ENCODE measurements around the gene UMAD1.
"Not testable (repeated sequence)": the region's sequence is repeated elsewhere in the genome, so short reads cannot be mapped to it uniquely, and the experiment has no call there.

UMAD1 gene

GRCh38 chr7:7798510-7798909, 158.0 kb downstream of the UMAD1 start:
- DNase-seq (ENCODE audit: low spot score) = no peak

DNA sequence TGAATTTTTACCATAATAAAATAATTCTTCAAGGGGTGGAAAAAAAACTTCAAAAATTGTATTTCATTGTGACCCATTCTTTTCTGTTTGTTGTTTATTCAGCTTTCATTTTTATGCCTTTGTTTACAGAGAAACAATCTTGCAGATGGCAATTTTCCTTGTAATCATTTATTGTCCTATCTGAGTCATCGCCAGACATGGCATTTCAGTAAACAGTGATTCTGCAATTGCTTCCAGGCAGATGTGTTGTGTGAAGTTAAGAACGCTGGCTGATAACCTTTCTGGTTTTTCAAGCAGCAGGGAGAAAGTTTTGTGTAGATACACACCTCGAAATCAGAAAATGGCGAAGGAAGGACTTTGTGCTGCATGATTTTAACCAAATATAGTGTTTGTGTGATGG, 158.6 kb downstream of the UMAD1 start:
- no peak for DNase-seq (ENCODE audit: low spot score)

- DNase-seq (ENCODE audit: low spot score) = no peak
Measured at GRCh38 chr7:7802531-7802930, 162.0 kb downstream of the UMAD1 start.

GRCh38 chr7:7803715-7804178, 163.2 kb downstream of the UMAD1 start:
- no peak for DNase-seq (ENCODE audit: low spot score)

GRCh38 chr7:7804822-7805221, 164.3 kb downstream of the UMAD1 start:
- not testable (repeated sequence) for DNase-seq (ENCODE audit: low spot score)

DNA sequence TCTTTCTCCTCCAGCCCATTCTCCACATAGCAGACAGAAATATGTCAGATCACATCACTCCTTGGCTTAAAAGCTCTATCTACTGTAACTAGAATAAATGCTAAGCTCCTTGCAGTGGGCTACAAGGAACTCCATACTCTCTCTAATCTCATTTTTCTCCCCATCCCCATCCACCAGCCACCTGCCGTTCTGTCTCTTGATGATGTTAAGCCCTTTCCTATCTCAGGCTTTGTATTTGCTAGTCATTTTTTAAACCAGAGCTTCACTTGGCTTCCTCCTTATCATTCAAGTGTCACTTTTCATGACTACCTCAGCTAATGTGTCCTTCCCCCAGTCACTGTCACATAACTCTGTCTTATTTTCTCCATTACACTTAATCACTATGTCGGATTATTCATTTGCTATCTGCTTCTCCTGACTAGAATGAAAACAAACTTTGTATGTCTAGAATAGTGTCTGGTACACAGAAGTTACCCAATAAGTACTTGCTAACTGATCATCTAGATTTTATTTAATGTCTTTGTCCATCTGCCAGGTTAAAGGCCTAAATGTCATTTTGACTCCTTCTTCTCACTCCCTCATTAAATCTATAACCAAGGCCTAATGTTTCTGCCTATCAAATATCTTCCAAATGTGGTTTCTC, 165.1 kb downstream of the UMAD1 start:
- DNase-seq (ENCODE audit: low spot score) = no peak

DNA sequence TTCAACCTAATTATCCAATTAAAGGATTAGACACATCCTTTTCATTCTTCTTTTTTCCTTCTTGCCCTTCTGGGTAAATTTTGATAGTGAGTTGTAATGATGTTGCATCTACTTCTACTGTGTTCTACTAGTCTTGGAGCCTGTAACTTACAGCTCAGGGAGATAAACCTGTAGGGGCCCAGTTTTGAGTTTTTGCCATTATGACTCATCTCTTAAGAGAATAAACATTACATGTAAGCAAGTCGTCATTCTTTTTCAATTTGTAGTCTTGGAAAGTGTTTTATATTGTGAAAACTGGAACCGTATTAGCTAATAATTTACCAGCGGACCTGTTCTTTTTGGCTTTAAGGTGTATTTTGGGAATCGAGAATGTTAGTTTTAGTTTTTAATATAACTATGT, 167.6 kb downstream of the UMAD1 start:
- DNase-seq (ENCODE audit: low spot score) = peak; percentile 8

DNA sequence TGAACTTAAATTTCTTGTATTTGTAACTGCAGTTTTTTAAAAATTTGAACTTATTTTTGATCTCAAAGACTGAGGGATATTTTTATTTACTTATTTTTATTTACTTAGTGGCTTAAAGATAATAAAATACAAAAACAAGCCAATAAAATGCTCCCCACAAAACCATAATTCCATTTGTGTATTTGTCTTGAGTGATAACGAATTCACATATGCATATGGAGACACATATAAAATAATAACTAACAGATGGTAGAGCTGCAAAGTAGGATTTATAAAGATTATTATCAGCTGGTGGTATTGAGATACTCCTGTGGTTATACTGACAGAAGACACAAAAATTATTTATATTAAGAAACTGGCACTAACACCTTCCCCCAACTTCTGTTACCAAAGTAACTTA, 168.1 kb downstream of the UMAD1 start:
- DNase-seq (ENCODE audit: low spot score) = no peak

- DNase-seq (ENCODE audit: low spot score) = no peak
Measured at GRCh38 chr7:7810380-7810779, 169.8 kb downstream of the UMAD1 start.

DNA sequence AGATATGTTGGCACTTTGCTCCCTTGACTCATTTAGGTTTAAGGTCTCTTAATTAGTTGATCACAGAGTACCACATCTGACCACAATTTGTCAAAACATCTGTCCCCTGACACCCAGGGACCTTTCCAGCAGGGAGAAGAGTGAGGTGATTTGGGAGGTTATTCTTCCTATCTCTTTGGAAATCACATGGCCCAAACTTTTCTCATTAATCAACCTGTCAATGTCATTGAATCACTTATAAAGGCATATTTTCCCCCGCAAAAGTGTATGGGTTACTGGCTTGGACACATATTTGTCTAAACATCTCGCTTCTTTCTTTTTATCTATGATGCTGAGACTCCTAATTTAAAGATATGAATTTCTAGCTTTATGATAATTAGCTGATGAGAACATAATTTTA, 170.3 kb downstream of the UMAD1 start:
- no peak for DNase-seq (ENCODE audit: low spot score)

GRCh38 chr7:7812112-7812511, 171.6 kb downstream of the UMAD1 start:
- DNase-seq (ENCODE audit: low spot score) = no peak

DNA sequence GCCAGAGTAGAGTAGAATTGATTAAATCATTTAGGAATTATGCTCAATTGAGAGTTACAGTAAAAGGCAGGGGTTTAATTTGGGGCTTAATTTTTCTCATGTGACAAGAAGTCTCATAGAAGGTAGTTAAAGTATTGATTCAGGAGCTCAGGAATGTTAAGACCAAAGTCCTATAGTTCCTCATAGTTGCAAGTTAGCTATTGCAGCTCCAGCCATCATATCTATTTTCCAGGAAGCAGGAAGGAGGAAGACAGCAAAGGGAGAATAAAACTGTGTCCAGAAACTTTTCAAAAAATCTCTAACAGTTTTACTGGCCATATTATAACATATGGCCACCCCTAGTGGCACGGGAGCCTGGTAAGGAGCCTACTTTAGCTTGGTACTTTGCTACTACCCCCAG, 174.8 kb downstream of the UMAD1 start:
- no peak for DNase-seq (ENCODE audit: low spot score)

DNA sequence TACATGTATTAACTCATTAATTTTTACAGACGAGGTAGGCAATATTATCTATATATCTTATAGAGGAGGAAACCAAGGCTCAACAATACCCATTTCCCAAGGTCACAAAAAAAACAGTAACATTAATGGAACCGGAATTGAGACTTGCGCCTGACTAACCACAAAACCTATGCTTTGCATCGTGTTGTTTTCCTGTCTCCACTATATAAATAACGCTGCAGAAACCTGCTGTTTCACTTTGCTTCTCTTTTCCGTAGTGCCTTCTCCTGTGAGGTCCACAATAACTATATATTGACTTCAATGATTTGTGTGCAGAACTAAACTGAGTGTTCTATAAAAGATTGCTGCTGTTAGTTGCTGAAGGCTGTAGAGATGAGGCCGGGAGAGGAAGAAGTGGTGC, 175.5 kb downstream of the UMAD1 start:
- DNase-seq (ENCODE audit: low spot score) = no peak

DNA sequence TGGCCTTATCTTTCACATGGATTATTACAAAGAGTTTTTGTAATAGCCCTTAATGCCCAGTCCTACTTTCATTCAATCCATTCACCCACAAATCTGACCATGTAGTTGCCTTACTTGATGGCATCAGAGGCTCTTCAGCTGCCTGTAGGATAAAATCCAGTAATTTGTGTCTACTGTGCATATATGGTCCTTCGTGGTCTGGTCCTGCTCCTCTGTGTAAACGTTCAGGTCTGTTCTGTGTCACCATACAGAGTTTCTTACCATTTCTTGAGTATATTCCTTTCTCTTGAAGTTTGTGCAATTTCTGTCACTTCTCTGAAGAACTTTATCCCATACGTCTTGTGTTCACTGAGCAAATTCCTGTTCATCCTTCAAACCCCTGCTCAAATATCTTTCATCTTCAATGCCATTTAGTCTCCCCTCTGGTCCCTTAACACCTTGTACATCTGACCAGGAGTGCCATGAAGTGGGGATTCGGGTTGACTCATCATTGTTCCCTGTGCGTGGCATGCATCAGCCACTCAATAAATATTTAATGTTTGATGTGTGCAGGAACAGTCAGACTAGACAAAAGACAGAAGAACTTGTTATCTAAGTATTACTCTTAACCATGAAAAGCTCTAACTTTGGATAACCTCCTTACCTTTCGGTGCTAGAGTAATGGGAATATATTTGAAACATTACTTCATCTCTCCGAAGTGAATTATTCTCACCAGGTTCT, 176.4 kb downstream of the UMAD1 start:
- DNase-seq (ENCODE audit: low spot score) = no peak

DNA sequence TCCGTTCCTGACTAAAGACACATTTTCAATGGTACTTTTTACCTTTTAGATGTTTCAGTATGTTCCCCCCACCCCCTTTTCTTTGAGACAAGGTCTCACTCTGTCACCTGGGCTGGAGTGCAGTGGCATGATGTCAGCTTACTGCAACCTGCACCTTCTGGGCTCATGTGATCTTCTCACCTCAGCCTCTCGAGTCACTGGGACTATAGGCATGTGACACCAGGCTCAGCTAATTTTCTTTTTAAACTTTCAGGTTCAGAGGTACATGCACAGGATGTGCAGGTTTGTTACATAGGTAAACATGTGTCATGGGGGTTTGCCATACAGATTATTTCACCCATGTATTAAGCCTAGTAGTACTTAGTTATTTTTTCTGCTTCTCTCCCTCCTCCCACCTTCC, 177.2 kb downstream of the UMAD1 start:
- no peak for DNase-seq (ENCODE audit: low spot score)

DNA sequence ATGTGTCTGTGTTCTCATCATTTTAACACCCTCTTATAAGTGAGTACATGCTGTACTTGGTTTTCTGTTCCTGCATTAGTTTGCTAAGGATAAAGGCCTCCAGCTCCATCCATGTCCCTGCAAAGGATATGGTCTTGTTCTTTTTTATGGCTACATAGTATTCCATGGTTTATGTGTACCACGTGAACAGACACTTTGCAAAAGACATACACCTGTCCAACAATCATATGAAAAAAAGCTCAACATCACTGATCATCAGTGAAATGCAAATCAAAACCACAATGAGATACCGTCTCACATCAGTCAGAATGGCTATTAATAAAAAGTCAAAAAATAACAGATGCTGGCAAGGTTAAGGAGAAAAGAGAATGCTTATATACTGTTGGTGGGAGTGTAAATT, 177.6 kb downstream of the UMAD1 start:
- not testable (repeated sequence) for DNase-seq (ENCODE audit: low spot score)

GRCh38 chr7:7819442-7820247, 179.1 kb downstream of the UMAD1 start:
- no peak for DNase-seq (ENCODE audit: low spot score)

DNA sequence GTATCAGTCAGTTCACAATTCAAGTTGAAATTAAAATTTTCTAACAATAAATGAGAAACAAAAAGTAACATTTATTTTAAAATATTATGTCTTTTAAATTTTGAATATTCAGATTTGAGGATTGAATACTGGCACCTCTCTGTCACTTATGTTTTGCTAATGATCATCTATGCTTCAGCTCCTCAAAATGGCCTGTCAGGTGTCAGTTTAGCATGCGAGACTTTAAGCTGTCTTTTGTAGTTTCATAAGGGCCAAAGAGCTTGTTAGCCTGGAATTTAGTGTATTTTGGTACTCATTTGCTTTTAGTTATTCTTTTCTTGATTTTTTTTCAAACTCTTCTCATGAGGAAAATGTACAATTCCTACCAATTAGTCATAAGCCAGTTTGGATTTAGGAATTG, 179.9 kb downstream of the UMAD1 start:
- no peak for DNase-seq (ENCODE audit: low spot score)

- DNase-seq (ENCODE audit: low spot score) = no peak
Measured at GRCh38 chr7:7820939-7821338, 180.4 kb downstream of the UMAD1 start.

GRCh38 chr7:7821517-7821916, 181.0 kb downstream of the UMAD1 start:
- DNase-seq (ENCODE audit: low spot score) = no peak

DNA sequence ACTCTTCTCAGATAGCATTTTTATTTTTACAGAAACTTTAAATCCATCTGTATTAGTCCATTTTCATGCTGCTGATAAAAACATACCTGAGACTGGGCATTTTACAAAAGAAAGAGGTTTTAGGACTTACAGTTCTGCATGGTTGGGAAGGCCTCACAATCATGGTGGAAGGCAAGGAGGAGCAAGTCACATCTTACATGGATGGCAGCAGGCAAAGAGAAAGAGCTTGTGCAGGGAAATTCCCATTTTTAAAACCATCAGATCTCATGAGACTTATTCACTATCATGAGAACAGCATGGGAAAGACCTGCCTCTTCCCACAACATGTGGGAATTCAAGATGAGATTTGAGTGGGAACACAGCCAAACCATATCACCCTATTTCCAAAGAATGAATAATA, 184.7 kb downstream of the UMAD1 start:
- DNase-seq (ENCODE audit: low spot score) = not testable (repeated sequence)

GRCh38 chr7:7829667-7830066, 189.1 kb downstream of the UMAD1 start:
- DNase-seq (ENCODE audit: low spot score) = no peak

Data from AG08396 (cell line).